HCT116 (cell line): Measurements from ENCODE around the gene YBX1. TPM values are rescaled to one million over a fixed set of nuclear protein-coding genes. Genes with fewer than 3 reads are reported as not detected.

ENCODE experiments used
- ATAC-seq: fragments of 200-7000 bp; cut with Tn5 transposase; 2 replicates; pipeline ENCODE4 v1.9.1; 2020; ENCODE audit warnings: mild to moderate bottlenecking, moderate library complexity
- BruUV-seq: library from RNA; stranded (reverse); fragments of 400-500 nt; replicated peaks from 2 replicates; lab custom pipeline; 2021; lab: Mats Ljungman, UMichigan
- CTCF ChIA-PET: fragments of 300-600 bp; sonication (Branson Sonifier 250); formaldehyde crosslinking; loops from one replicate; lab custom pipeline; 2021; ENCODE audit warnings: antibody characterized with exemption; lab: Charles Lee
- POLR2A ChIA-PET: fragments of 300-600, 350-600 bp; sonication (Branson Sonifier 250); formaldehyde crosslinking; loops from one replicate; lab custom pipeline; 2021; ENCODE audit warnings: antibody characterized with exemption; lab: Charles Lee
- RAD21 ChIA-PET, 2 experiments: fragments of 300-600 bp; sonication (Branson Sonifier 250); formaldehyde crosslinking; loops; one replicate each; lab custom pipeline; 2023; ENCODE audit warnings: low total read pairs in 2 of 2; ENCODE audit not compliant: uncharacterized antibody in 2 of 2, unreplicated experiment in 2 of 2, low non-redundant PET in 1 of 2; lab: Charles Lee
- DNase-seq: peaks from one replicate; pipeline ENCODE4 v3.0.0-alpha.2; 2010; ENCODE audit warnings: low read depth, low spot score
- H2AFZ ChIP-seq: fragments of 200-600 bp; shearing (Covaris generic), sonication (generic); 2 replicates; pipeline ENCODE4 v1.6.1; 2017; ENCODE audit warnings: low read depth, mixed run types, mixed read lengths, antibody characterized with exemption, low read length; ENCODE audit not compliant: poor library complexity, severe bottlenecking
- H3K27ac ChIP-seq: 2 replicates; pipeline ENCODE4 v1.5.1; 2012; ENCODE audit warnings: low read depth, low read length
- H3K27me3 ChIP-seq: fragments of 200-600 bp; sonication (generic); 2 replicates; pipeline ENCODE4 v1.6.1; 2016; ENCODE audit warnings: mixed run types, low read length, mixed read lengths; ENCODE audit not compliant: insufficient read depth
- H3K36me3 ChIP-seq, 2 experiments: fragments of 200-500 bp in 1 of 2; fragments of 200-600 bp in 1 of 2; sonication (Bioruptor generic) in 1 of 2; sonication (generic) in 1 of 2; 2 replicates each; pipeline versions ENCODE4 v1.5.1 to v1.6.1; 2014 to 2016; ENCODE audit warnings: low read length in 2 of 2, inconsistent platforms in 1 of 2, mixed read lengths in 1 of 2, mixed run types in 1 of 2; ENCODE audit not compliant: insufficient read depth in 2 of 2, control insufficient read depth in 1 of 2
- H3K4me1 ChIP-seq, 2 experiments: fragments of 200-600 bp in 1 of 2; sonication (generic) in 1 of 2; 2 replicates each; pipeline versions ENCODE4 v1.5.1 to v1.6.1; 2012 to 2017; ENCODE audit warnings: low read length in 2 of 2, inconsistent platforms in 1 of 2, mild to moderate bottlenecking in 1 of 2, mixed read lengths in 1 of 2, mixed run types in 1 of 2, moderate library complexity in 1 of 2; ENCODE audit not compliant: insufficient read depth in 2 of 2, control insufficient read depth in 1 of 2
- H3K4me2 ChIP-seq: fragments of 200-600 bp; sonication (generic); 2 replicates; pipeline ENCODE4 v1.6.1; 2017; ENCODE audit warnings: mixed run types, low read length, mixed read lengths
- H3K4me3 ChIP-seq, 2 experiments: fragments of 200-600 bp in 1 of 2; sonication (generic) in 1 of 2; replicated peaks in 1 of 2; 2 replicates each; pipeline ENCODE4 v1.5.1; 2011 to 2016; ENCODE audit warnings: low read length in 2 of 2, control low read depth in 1 of 2, low read depth in 1 of 2, mild to moderate bottlenecking in 1 of 2, mixed read lengths in 1 of 2, mixed run types in 1 of 2
- H3K79me2 ChIP-seq: fragments of 200-600 bp; sonication (generic); 2 replicates; pipeline ENCODE4 v1.6.1; 2017; ENCODE audit warnings: mild to moderate bottlenecking, mixed run types, low read length, moderate library complexity, mixed read lengths; ENCODE audit not compliant: insufficient read depth
- H3K9ac ChIP-seq: fragments of 200-600 bp; sonication (generic); 2 replicates; pipeline ENCODE4 v1.6.1; 2016; ENCODE audit warnings: low read length, mixed read lengths
- H3K9me2 ChIP-seq: fragments of 200-600 bp; sonication (generic), shearing (Covaris generic); 2 replicates; pipeline ENCODE4 v1.6.1; 2017; ENCODE audit warnings: mixed run types, mild to moderate bottlenecking, moderate library complexity; ENCODE audit not compliant: insufficient read depth
- H3K9me3 ChIP-seq, 2 experiments: fragments of 200-500 bp in 1 of 2; fragments of 200-600 bp in 1 of 2; sonication (Bioruptor generic) in 1 of 2; sonication (generic) in 1 of 2; 2 replicates each; pipeline ENCODE4 v1.6.1; 2014 to 2017; ENCODE audit warnings: low read length in 2 of 2, mixed read lengths in 2 of 2, inconsistent platforms in 1 of 2, low read depth in 1 of 2, mild to moderate bottlenecking in 1 of 2, mixed run types in 1 of 2, moderate library complexity in 1 of 2; ENCODE audit not compliant: control insufficient read depth in 1 of 2, insufficient read depth in 1 of 2
- H4K20me1 ChIP-seq: fragments of 200-600 bp; sonication (generic), shearing (Covaris generic); 2 replicates; pipeline ENCODE4 v1.6.1; 2017; ENCODE audit warnings: mixed run types, mild to moderate bottlenecking, moderate library complexity; ENCODE audit not compliant: insufficient read depth
- CBX3 ChIP-seq: IDR thresholded peaks from 2 replicates; pipeline ENCODE4 v1.6.1; 2012; ENCODE audit warnings: low read depth
- CEBPB ChIP-seq: IDR thresholded peaks from 2 replicates; pipeline ENCODE4 v1.6.1; 2012; ENCODE audit warnings: low read depth
- EGR1 ChIP-seq: IDR thresholded peaks from 2 replicates; pipeline ENCODE4 v1.6.1; 2012; ENCODE audit warnings: low read depth
- ELF1 ChIP-seq: IDR thresholded peaks from 2 replicates; pipeline ENCODE4 v1.6.1; 2012; ENCODE audit warnings: low read depth, borderline replicate concordance
- EZH2phosphoT487 ChIP-seq: fragments of 200-600 bp; IDR thresholded peaks from 2 replicates; pipeline ENCODE4 v1.6.1; 2018; ENCODE audit warnings: antibody characterized with exemption, borderline replicate concordance
- FOSL1 ChIP-seq: IDR thresholded peaks from 2 replicates; pipeline ENCODE4 v1.6.1; 2012; ENCODE audit warnings: low read depth
- JUND ChIP-seq: IDR thresholded peaks from 2 replicates; pipeline ENCODE4 v1.6.1; 2012
- MAX ChIP-seq: IDR thresholded peaks from 2 replicates; pipeline ENCODE4 v1.6.1; 2012
- POLR2A ChIP-seq: IDR thresholded peaks from 2 replicates; pipeline ENCODE4 v1.7.0; 2011; ENCODE audit warnings: borderline replicate concordance; ENCODE audit not compliant: insufficient read depth, insufficient read length; ENCODE audit errors: extremely low read depth
- POLR2AphosphoS5 ChIP-seq: IDR thresholded peaks from 2 replicates; pipeline ENCODE4 v1.6.1; 2011; ENCODE audit warnings: mild to moderate bottlenecking, low read depth, low read length, moderate library complexity
- RAD21 ChIP-seq: IDR thresholded peaks from 2 replicates; pipeline ENCODE4 v1.6.1; 2012; ENCODE audit warnings: low read depth, mild to moderate bottlenecking
- SP1 ChIP-seq: IDR thresholded peaks from 2 replicates; pipeline ENCODE4 v1.6.1; 2012; ENCODE audit warnings: low read depth
- SRF ChIP-seq: IDR thresholded peaks from 2 replicates; pipeline ENCODE4 v1.6.1; 2012; ENCODE audit warnings: low read depth
- YY1 ChIP-seq: IDR thresholded peaks from 2 replicates; pipeline ENCODE4 v1.6.1; 2011; ENCODE audit warnings: low read length, low read depth, moderate library complexity, mild to moderate bottlenecking; ENCODE audit not compliant: insufficient replicate concordance; ENCODE audit errors: extremely low read depth
- ZBTB33 ChIP-seq: IDR thresholded peaks from 2 replicates; pipeline ENCODE4 v1.6.1; 2011; ENCODE audit warnings: mild to moderate bottlenecking, low read length, moderate library complexity; ENCODE audit not compliant: insufficient replicate concordance; ENCODE audit errors: extremely low read depth
- ZNF274 ChIP-seq: fragments of 200-500 bp; sonication (Bioruptor generic); IDR thresholded peaks from 2 replicates; pipeline ENCODE4 v1.6.1; 2014; ENCODE audit warnings: mild to moderate bottlenecking, low read depth, low read length, inconsistent platforms
- intact Hi-C: fragments of 100-400 bp; cut with micrococcal nuclease; formaldehyde crosslinking; loops from 2 replicates; pipeline ENCODE4 v1.10.0; 2022
- total RNA-seq: library from RNA; stranded (reverse); gene quantifications from one replicate; pipeline ENCODE4 v1.2.1, GENCODE V29; 2021; ENCODE audit not compliant: unreplicated experiment

The YBX1 gene
- total RNA-seq, 1 experiment from 2014 or later: 1,009 TPM

- Histone ChIP-seq H3K36me3 (peaks cover 66 to 94% of the 10 kb centered on the region in 2 experiments), H3K4me1 (no peaks in the 10 kb centered on the region)
- POLR2A ChIA-PET: no interaction called here
Observed at GRCh38 chr1:42698081-42698813, 16.0 kb downstream of the YBX1 start.

GRCh38 chr1:42700006-42700405 is 17.8 kb downstream of the YBX1 start:
- Histone ChIP-seq H3K9me2 (no peaks in the 10 kb centered on the region), H3K9me3 (no peaks in the 10 kb centered on the region), H3K36me3 (peaks cover 75 to 96% of the 10 kb centered on the region in 2 experiments), H4K20me1 (peaks cover 84% of the 10 kb centered on the region; the same call in 1 of the 2 replicates), H3K4me3 (no peak overlapping the region), H2AFZ (no peak overlapping the region), H3K27ac (no peak overlapping the region), H3K27me3 (no peaks in the 10 kb centered on the region), H3K79me2 (peaks cover 98% of the 10 kb centered on the region), H3K4me2 (no peak overlapping the region), H3K9ac (no peak overlapping the region), H3K4me1 (no peaks in the 10 kb centered on the region)
- RAD21 ChIA-PET: no interaction called here
- intact Hi-C loops: no loop called here
- DNase-seq (no peak), ATAC-seq (no peak)
- BruUV-seq: no TSS peak
- POLR2A ChIA-PET: interaction anchor here (0.7 kb wide), 1 partner anchor 20 kb away, joined by 3 read pairs; no protein-coding TSS in a partner anchor
- CTCF ChIA-PET: no interaction called here
- no peak for TF ChIP-seq SRF
- TF ChIP-seq MAX: no peak
- TF ChIP-seq POLR2AphosphoS5: no peak
- no peak for TF ChIP-seq CEBPB
- TF ChIP-seq EGR1: no peak
- TF ChIP-seq YY1: no peak
- no peak for TF ChIP-seq ZNF274
- TF ChIP-seq SP1: no peak
- TF ChIP-seq FOSL1: no peak
- TF ChIP-seq CBX3: no peak
- no peak for TF ChIP-seq JUND
- no peak for TF ChIP-seq ZBTB33
- no peak for TF ChIP-seq RAD21
- TF ChIP-seq EZH2phosphoT487: no peak

More at GRCh38 chr1:42698081-42698813, 16.0 kb downstream of the YBX1 start:
- H3K79me2 ChIP-seq: peaks cover 98% of the 10 kb centered on the region
- TF ChIP-seq ELF1 (no peak), YY1 (no peak), POLR2A (no peak), EZH2phosphoT487 (no peak), CBX3 (no peak), SRF (no peak), FOSL1 (no peak), SP1 (no peak), CEBPB (no peak), RAD21 (no peak)
- H3K27ac ChIP-seq: no peak overlapping the region
- no peak overlapping the region for H3K9ac ChIP-seq
- H2AFZ ChIP-seq: no peak overlapping the region
- H3K9me3 ChIP-seq: no peaks in the 10 kb centered on the region
- H3K4me3 ChIP-seq: no peak overlapping the region
- DNase-seq: no peak
- no peak for ATAC-seq
- H3K9me2 ChIP-seq: no peaks in the 10 kb centered on the region
- intact Hi-C loops: no loop called here
- CTCF ChIA-PET: no interaction called here
- BruUV-seq: no TSS peak
- RAD21 ChIA-PET: no interaction called here
- no peak overlapping the region for H3K4me2 ChIP-seq
- no peaks in the 10 kb centered on the region for H3K27me3 ChIP-seq
- peaks cover 85% of the 10 kb centered on the region; the same call in 1 of the 2 replicates for H4K20me1 ChIP-seq
